Hepatocyte (in vitro differentiated cells): ENCODE results near the gene CALR. TPM values are rescaled to one million over a fixed set of nuclear protein-coding genes. Genes with fewer than 3 reads are reported as not detected.
A peak's percentile ranks its signal among the peaks of the same experiment; 100 is the strongest.

Source experiments
- DNase-seq: peaks from one replicate; pipeline ENCODE4 v3.0.0-alpha.2; 2016; ENCODE audit warnings: low spot score
- H2AFZ ChIP-seq: fragments of 200-600 bp; sonication (generic); 2 replicates; pipeline ENCODE4 v1.6.0; 2016; ENCODE audit warnings: antibody characterized with exemption, mild to moderate bottlenecking
- H3K27ac ChIP-seq: fragments of 200-600 bp; sonication (generic); 2 replicates; pipeline ENCODE4 v1.5.1; 2016; ENCODE audit warnings: mild to moderate bottlenecking
- H3K27me3 ChIP-seq: fragments of 200-600 bp; sonication (generic); 2 replicates; pipeline ENCODE4 v1.6.1; 2016
- H3K36me3 ChIP-seq: fragments of 200-600 bp; sonication (generic); replicated peaks from 2 replicates; pipeline ENCODE4 v1.5.1; 2016; ENCODE audit warnings: low read depth; ENCODE audit not compliant: insufficient read depth
- H3K4me1 ChIP-seq: fragments of 200-600 bp; sonication (generic); 2 replicates; pipeline ENCODE4 v1.5.1; 2016; ENCODE audit warnings: mild to moderate bottlenecking, moderate library complexity; ENCODE audit not compliant: insufficient read depth
- H3K4me2 ChIP-seq: fragments of 200-600 bp; sonication (generic); 2 replicates; pipeline ENCODE4 v1.6.0; 2016
- H3K4me3 ChIP-seq: fragments of 200-600 bp; sonication (generic); 2 replicates; pipeline ENCODE4 v1.5.1; 2016; ENCODE audit warnings: mild to moderate bottlenecking
- H3K79me2 ChIP-seq: fragments of 200-600 bp; sonication (generic); 2 replicates; pipeline ENCODE4 v1.6.0; 2017; ENCODE audit warnings: mild to moderate bottlenecking
- H3K9me2 ChIP-seq: fragments of 200-600 bp; sonication (generic); replicated peaks from 2 replicates; pipeline ENCODE4 v1.6.0; 2017; ENCODE audit warnings: mild to moderate bottlenecking; ENCODE audit not compliant: insufficient read depth
- H3K9me3 ChIP-seq: fragments of 200-600 bp; sonication (generic); 2 replicates; pipeline ENCODE4 v1.5.1; 2016; ENCODE audit warnings: low read depth, mild to moderate bottlenecking
- H4K20me1 ChIP-seq: fragments of 200-600 bp; sonication (generic); 2 replicates; pipeline ENCODE4 v1.6.0; 2016; ENCODE audit warnings: mild to moderate bottlenecking; ENCODE audit not compliant: insufficient read depth, poor library complexity, severe bottlenecking
- EZH2 ChIP-seq: fragments of 200-600 bp; sonication (generic); IDR thresholded peaks from 2 replicates; pipeline ENCODE4 v1.6.1; 2016; ENCODE audit warnings: antibody characterized with exemption, mild to moderate bottlenecking, borderline replicate concordance
- EZH2phosphoT487 ChIP-seq: fragments of 200-600 bp; sonication (generic); IDR thresholded peaks from one replicate; pipeline ENCODE4 v1.6.1; 2018; ENCODE audit warnings: antibody characterized with exemption, mild to moderate bottlenecking, low read depth, moderate library complexity; ENCODE audit not compliant: unreplicated experiment, severe bottlenecking
- WGBS: methylation state at CpG from one replicate; pipeline ENCODE4 v1.1.6; 2016; ENCODE audit warnings: low lambda C conversion rate; ENCODE audit errors: missing lambda C conversion rate; 5-methylcytosine and 5-hydroxymethylcytosine counted together
- polyA plus RNA-seq: library from polyadenylated mRNA; unstranded; fragments of >200 nt; fragmentation: Nextera tagmentation; extraction: Ambion mirVana; gene quantifications from 2 replicates; pipeline ENCODE4 v1.2.1, GENCODE V29; 2016
- total RNA-seq: library from RNA; depleted of rRNA; stranded (reverse); fragments of >200 nt; gene quantifications from 2 replicates; pipeline ENCODE4 v1.2.3, GENCODE V29; 2014
- TF ChIP-seq, protein P1 (sequence below): fragments of 200-600 bp; sonication (generic); IDR thresholded peaks from 2 replicates; pipeline ENCODE4 v1.5.1; 2016; ENCODE audit warnings: antibody characterized with exemption, mild to moderate bottlenecking; ENCODE audit not compliant: poor library complexity

CALR gene
- total and polyA plus RNA-seq, 2 experiments from 2014 or later: 915 to 1,414 TPM

DNA sequence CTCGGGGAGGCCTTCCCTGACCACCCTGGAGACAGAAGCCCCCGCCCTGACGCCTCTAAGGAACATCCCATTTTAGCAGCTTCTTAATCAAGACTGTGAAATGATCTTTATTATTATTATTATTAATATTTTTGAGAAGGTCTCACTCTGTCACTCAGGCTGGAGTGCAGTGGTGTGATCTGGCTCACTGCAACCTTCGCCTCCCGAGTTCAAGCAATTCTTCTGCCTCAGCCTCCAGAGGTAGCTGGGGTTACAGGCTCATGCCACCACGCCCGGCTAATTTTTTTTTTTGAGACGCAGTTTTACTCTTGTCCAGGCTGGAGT is 27.4 kb downstream of the CALR start:
- H4K20me1 ChIP-seq: no peaks in the 10 kb centered on the region
- 56% methylated on average over 8 of the region's 8 CpGs for WGBS
- H3K27ac ChIP-seq: no peak overlapping the region

DNA sequence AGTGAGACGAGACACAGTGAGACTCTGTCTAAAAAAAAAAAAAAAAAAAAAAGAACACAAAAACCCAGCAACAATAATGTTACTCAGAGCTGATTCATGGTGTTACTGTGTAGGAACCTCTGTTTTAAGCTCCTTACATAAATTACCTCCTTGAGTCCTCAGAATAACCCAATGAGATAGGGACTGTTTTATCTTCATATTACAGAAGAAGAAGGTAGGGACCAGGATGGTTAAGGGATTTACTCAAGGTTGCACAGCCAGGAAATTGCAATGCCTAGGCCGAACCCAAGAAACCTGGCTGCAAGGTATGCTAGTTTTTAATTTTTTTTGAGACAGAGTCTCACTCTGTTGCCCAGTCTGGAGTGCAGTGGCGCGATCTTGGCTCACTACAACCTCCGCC is 29.5 kb downstream of the CALR start:
- DNase-seq: no peak
- Histone ChIP-seq H3K4me3 (no peak overlapping the region), H3K79me2 (no peaks in the 10 kb centered on the region), H3K4me1 (no peaks in the 10 kb centered on the region), H3K9me2 (no peaks in the 10 kb centered on the region), H3K9me3 (no peaks in the 10 kb centered on the region), H3K27me3 (no peaks in the 10 kb centered on the region), H3K4me2 (no peak overlapping the region), H4K20me1 (no peaks in the 10 kb centered on the region), H3K27ac (no peak overlapping the region), H2AFZ (no peak overlapping the region), H3K36me3 (no peaks in the 10 kb centered on the region)
- TF ChIP-seq EZH2phosphoT487: no peak
- TF ChIP-seq EZH2: no peak
- 96% methylated on average over 5 of the region's 5 CpGs for WGBS

More for the DNA sequence above, 27.4 kb downstream of the CALR start:
- Histone ChIP-seq H3K79me2 (no peaks in the 10 kb centered on the region), H3K9me3 (no peaks in the 10 kb centered on the region), H3K4me2 (peak overlapping the region; percentile 99), H3K4me3 (no peak overlapping the region), H3K4me1 (no peaks in the 10 kb centered on the region), H3K36me3 (no peaks in the 10 kb centered on the region), H3K9me2 (no peaks in the 10 kb centered on the region), H2AFZ (peak overlapping the region; percentile 90), H3K27me3 (no peaks in the 10 kb centered on the region)
- no peak for DNase-seq
- TF ChIP-seq EZH2phosphoT487 (no peak), EZH2 (no peak)
- TF ChIP-seq, protein P1, sequence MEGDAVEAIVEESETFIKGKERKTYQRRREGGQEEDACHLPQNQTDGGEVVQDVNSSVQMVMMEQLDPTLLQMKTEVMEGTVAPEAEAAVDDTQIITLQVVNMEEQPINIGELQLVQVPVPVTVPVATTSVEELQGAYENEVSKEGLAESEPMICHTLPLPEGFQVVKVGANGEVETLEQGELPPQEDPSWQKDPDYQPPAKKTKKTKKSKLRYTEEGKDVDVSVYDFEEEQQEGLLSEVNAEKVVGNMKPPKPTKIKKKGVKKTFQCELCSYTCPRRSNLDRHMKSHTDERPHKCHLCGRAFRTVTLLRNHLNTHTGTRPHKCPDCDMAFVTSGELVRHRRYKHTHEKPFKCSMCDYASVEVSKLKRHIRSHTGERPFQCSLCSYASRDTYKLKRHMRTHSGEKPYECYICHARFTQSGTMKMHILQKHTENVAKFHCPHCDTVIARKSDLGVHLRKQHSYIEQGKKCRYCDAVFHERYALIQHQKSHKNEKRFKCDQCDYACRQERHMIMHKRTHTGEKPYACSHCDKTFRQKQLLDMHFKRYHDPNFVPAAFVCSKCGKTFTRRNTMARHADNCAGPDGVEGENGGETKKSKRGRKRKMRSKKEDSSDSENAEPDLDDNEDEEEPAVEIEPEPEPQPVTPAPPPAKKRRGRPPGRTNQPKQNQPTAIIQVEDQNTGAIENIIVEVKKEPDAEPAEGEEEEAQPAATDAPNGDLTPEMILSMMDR: no peak

DNA sequence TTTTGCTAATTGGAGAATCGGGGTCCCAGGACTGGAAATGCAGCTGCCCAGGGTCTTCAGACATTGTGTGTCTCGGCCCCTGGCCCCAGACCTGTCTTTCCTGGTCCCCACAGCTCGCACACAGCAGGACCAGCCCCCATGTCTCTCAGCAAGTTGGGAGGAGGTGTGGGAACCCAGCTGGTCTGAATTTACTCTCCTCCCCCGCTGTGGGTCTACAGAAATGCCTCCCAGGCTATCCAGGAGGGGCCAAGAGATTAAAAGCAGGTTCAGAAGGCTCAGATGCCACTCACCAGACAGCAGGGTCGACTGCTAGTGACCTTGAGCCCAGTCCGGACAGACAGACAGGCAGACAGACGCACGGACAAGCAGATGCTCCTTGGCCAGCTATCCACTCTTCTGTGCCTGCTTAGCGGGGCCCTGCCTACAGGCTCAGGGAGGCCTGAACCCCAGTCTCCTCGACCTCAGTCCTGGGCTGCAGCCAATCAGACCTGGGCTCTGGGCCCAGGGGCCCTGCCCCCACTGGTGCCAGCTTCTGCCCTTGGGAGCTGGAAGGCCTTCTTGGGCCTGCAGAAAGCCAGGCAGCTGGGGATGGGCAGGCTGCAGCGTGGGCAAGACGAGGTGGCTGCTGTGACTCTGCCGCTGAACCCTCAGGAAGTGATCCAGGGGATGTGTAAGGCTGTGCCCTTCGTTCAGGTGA is 31.0 kb downstream of the CALR start, which contains the start of gene DAND5:
DAND5 (plus strand) TSS at position 285 of the 697 bp plus-strand sequence; CDS start at position 370, 85 bp downstream.
- no peak within 1 kb of the TSS for H3K27ac ChIP-seq
- H2AFZ ChIP-seq: no peak within 1 kb of the TSS
- no peaks in the 10 kb centered on the region for H3K79me2 ChIP-seq
- H3K9me2 ChIP-seq: no peaks in the 10 kb centered on the region
- TF ChIP-seq EZH2phosphoT487: no peak
- TF ChIP-seq, protein P1: no peak
- no peak for TF ChIP-seq EZH2
- no peaks in the 10 kb centered on the region for H3K36me3 ChIP-seq
- no peak within 1 kb of the TSS for H3K4me3 ChIP-seq
- H3K27me3 ChIP-seq: no peaks in the 10 kb centered on the region
- H4K20me1 ChIP-seq: no peaks in the 10 kb centered on the region
- DNase-seq: no peak
- no peak within 1 kb of the TSS for H3K4me2 ChIP-seq
- no peaks in the 10 kb centered on the region for H3K9me3 ChIP-seq
- H3K4me1 ChIP-seq: no peaks in the 10 kb centered on the region
- 60% methylated on average over 14 of the region's 14 CpGs for WGBS

DNA sequence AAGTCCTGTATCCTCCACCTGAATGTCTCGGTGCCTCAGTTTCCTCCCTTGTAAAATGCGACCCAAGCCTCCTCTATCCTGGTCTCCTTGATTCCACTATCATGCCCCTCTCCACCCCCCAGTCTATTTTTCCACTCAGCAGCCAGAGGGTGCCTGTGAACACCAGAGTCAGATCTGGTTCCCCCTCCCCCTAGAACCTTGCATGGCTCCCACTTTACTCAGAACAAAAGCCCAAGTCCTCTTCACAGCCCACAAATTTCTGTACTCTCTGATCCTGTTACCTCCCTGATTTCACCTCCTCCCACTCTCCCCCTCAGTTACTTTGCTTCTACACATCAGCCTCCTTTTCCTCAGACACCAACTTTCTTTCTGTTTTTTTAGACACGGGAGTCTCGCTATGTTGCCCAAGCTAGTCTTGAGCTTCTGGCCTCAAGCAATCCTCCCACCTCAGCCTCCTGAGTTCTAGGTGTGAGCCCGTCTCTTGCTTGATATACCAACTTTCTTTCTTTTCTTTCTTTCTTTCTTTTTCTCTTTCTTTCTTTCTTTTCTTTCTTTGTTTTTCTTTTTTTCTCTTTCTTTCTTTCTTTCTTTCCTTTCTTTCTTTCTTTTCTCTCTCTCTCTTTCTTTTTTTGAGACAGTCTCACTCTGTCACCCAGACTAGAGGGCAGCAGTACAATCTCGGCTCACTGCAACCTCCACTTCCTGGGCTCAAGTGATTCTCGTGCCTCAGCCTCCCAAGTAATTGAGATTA is 31.8 kb downstream of the CALR start:
- no peaks in the 10 kb centered on the region for H3K4me1 ChIP-seq
- WGBS: 94% methylated on average over 7 of the region's 7 CpGs
- H3K9me3 ChIP-seq: no peaks in the 10 kb centered on the region
- H3K9me2 ChIP-seq: no peaks in the 10 kb centered on the region
- H3K4me3 ChIP-seq: no peak overlapping the region
- no peaks in the 10 kb centered on the region for H3K27me3 ChIP-seq
- no peaks in the 10 kb centered on the region for H3K79me2 ChIP-seq
- no peak overlapping the region for H2AFZ ChIP-seq
- no peak overlapping the region for H3K27ac ChIP-seq
- no peaks in the 10 kb centered on the region for H4K20me1 ChIP-seq
- no peak for DNase-seq
- no peak overlapping the region for H3K4me2 ChIP-seq
- H3K36me3 ChIP-seq: no peaks in the 10 kb centered on the region
- TF ChIP-seq EZH2: no peak
- TF ChIP-seq, protein P1: no peak
